ENCODE measurements around the gene ANKRD18A.
"Not testable (repeated sequence)": the region's sequence is repeated elsewhere in the genome, so short reads cannot be mapped to it uniquely, and the experiment has no call there.

Gene ANKRD18A

GRCh38 chr9:38641985-38642864 lies 21.8 kb upstream of the ANKRD18A start:
- Mint-ChIP-seq H3K4me3 (no peak overlapping the region), H3K9me3 (no peaks in the 10 kb centered on the region), H3K27me3 (peaks cover 22% of the 10 kb centered on the region), H3K27ac (no peak overlapping the region), H3K4me1 (no peaks in the 10 kb centered on the region)
- ATAC-seq (no peak), DNase-seq (no peak)

DNA sequence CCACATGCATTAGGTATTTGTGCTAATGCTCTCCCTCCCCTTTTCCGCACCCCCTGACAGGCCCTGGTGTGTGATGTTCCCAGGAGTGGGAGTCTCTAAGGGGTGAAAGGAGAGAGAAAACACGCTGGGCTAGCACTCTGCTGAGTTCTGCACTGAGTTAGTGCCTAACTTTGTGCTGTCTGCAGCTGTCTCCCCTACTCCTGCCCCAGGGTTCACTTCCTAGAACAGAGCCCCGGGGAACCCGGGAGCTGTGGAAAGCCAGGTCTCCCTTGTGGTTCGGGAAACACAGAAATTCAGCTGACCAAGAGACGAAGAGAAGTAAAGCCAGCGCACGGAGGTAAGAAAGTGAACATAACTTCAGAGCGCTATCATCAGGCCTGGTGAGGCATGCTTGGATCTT lies 20.7 kb upstream of the ANKRD18A start:
- no peaks in the 10 kb centered on the region for H3K4me1 Mint-ChIP-seq
- DNase-seq (no peak), ATAC-seq (no peak)
- H3K4me3 Mint-ChIP-seq = no peak overlapping the region
- H3K9me3 Mint-ChIP-seq = no peaks in the 10 kb centered on the region
- H3K27ac Mint-ChIP-seq = no peak overlapping the region
- peaks cover 26% of the 10 kb centered on the region for H3K27me3 Mint-ChIP-seq

DNA sequence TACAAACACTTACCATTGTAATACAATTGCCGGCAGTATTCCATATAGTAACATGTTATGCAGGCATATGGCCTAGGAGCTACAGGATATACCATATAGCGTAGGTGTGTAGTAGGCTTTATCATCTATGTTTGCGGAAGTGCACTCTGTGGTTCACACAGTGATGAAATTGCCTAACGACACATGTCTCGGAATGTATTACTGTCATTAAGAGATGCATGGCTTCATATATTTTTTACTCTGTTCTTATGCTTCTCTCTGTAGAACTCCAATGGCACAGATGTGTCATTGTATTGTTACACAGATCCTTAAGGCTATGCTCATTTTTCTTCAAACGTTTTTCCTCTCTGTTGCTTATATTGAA lies 19.2 kb upstream of the ANKRD18A start:
- H3K4me1 Mint-ChIP-seq = no peaks in the 10 kb centered on the region
- ATAC-seq = no peak
- DNase-seq = no peak
- H3K27ac Mint-ChIP-seq = no peak overlapping the region
- no peak overlapping the region for H3K4me3 Mint-ChIP-seq
- peaks cover 32% of the 10 kb centered on the region for H3K27me3 Mint-ChIP-seq
- no peaks in the 10 kb centered on the region for H3K9me3 Mint-ChIP-seq

- DNase-seq (no peak), ATAC-seq (no peak)
- H3K4me1 Mint-ChIP-seq = no peaks in the 10 kb centered on the region
- no peak overlapping the region for H3K27ac Mint-ChIP-seq
- H3K9me3 Mint-ChIP-seq = no peaks in the 10 kb centered on the region
- peaks cover 32% of the 10 kb centered on the region for H3K27me3 Mint-ChIP-seq
- H3K4me3 Mint-ChIP-seq = no peak overlapping the region
Observed at GRCh38 chr9:38638881-38639576, 18.6 kb upstream of the ANKRD18A start.

DNA sequence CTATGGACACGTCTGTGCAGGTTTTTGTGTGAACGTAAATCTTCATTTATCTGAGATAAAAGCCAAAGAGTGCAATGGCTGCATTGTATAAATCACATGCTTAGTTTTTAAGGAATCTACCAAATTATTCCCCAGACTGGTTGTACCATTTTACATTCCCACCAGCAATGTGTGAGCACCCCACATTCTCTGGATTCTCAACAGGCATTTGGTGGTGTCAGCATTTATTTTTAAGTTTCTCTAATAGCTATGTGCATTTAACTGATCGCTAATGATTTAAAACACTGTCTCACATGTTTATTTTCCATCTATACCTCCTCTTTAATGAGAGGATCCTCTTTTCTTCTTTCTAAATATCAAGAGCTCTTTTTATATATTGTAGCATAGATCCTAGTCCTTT lies 13.9 kb upstream of the ANKRD18A start:
- ATAC-seq (no peak), DNase-seq (no peak)
- Mint-ChIP-seq H3K27ac (no peak overlapping the region), H3K9me3 (no peaks in the 10 kb centered on the region), H3K27me3 (peaks cover 17% of the 10 kb centered on the region), H3K4me1 (no peaks in the 10 kb centered on the region), H3K4me3 (no peak overlapping the region)

DNA sequence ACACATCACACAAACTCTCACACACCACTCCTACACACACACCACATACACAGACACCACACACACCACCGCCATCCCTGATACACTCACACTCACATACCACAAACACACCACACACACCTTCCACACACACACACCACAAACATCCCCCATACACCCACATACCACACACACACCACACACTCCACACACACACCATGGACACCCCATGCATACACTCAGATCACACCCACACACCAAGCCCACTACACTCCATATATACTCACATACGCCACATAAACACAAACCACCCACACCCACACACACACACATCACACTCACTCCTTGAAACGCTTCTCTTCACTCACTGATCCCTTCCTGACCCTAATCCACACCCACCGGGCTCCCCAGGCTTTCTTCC lies 9.1 kb upstream of the ANKRD18A start:
- no peak overlapping the region for H3K27ac Mint-ChIP-seq
- no peaks in the 10 kb centered on the region for H3K27me3 Mint-ChIP-seq
- peaks cover 0 to 2% of the 10 kb centered on the region in 2 donors for H3K9me3 Mint-ChIP-seq
- ATAC-seq = no peak
- H3K4me1 Mint-ChIP-seq = no peaks in the 10 kb centered on the region
- no peak for DNase-seq
- H3K4me3 Mint-ChIP-seq = no peak overlapping the region

GRCh38 chr9:38626006-38626405 lies 5.6 kb upstream of the ANKRD18A start:
- ATAC-seq = no peak
- no peak overlapping the region for H3K4me3 Mint-ChIP-seq
- H3K27ac Mint-ChIP-seq = no peak overlapping the region

GRCh38 chr9:38622951-38623350 lies 2.6 kb upstream of the ANKRD18A start:
- H3K27me3 Mint-ChIP-seq = peaks cover 35% of the 10 kb centered on the region
- DNase-seq = no peak
- no peak overlapping the region for H3K27ac Mint-ChIP-seq

More at GRCh38 chr9:38626006-38626405, 5.6 kb upstream of the ANKRD18A start:
- Mint-ChIP-seq H3K9me3 (peaks cover 5 to 7% of the 10 kb centered on the region in 2 donors), H3K27me3 (peaks cover 24% of the 10 kb centered on the region), H3K4me1 (peaks cover 15% of the 10 kb centered on the region)
- no peak for DNase-seq

DNA sequence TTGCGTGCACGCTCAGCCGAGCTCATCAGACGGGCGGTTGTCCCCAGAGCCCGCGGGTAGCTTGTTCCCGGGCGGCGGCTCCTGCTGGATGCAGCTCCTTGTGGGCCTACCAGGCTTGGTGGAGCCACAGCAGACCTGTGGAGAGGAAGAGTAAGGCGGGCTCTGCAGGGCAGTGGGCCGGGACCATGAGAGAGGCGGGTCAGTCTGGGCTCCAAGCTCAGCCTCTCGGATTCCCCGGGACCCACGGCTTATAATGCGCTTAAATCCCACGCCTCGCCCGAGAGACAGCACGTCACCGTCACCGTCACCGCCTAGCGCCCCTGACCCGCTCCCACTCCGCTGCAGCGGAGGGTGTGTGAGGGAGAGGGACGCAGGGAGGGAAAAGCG lies 1.9 kb upstream of the ANKRD18A start:
- peaks cover 38% of the 10 kb centered on the region for H3K27me3 Mint-ChIP-seq
- peaks cover 5 to 7% of the 10 kb centered on the region in 2 donors for H3K9me3 Mint-ChIP-seq
- peak overlapping the region; percentile 86 to 87 for H3K4me3 Mint-ChIP-seq
- peak in 1 of 2 donors; percentile 3 for DNase-seq
- ATAC-seq = no peak
- peaks cover 25% of the 10 kb centered on the region for H3K4me1 Mint-ChIP-seq
- no peak overlapping the region for H3K27ac Mint-ChIP-seq

More at GRCh38 chr9:38622951-38623350, 2.6 kb upstream of the ANKRD18A start:
- Mint-ChIP-seq H3K4me1 (peaks cover 25% of the 10 kb centered on the region), H3K9me3 (peaks cover 5 to 7% of the 10 kb centered on the region in 2 donors), H3K4me3 (peak overlapping the region in 1 of 2 donors; percentile 86)
- ATAC-seq = no peak

DNA sequence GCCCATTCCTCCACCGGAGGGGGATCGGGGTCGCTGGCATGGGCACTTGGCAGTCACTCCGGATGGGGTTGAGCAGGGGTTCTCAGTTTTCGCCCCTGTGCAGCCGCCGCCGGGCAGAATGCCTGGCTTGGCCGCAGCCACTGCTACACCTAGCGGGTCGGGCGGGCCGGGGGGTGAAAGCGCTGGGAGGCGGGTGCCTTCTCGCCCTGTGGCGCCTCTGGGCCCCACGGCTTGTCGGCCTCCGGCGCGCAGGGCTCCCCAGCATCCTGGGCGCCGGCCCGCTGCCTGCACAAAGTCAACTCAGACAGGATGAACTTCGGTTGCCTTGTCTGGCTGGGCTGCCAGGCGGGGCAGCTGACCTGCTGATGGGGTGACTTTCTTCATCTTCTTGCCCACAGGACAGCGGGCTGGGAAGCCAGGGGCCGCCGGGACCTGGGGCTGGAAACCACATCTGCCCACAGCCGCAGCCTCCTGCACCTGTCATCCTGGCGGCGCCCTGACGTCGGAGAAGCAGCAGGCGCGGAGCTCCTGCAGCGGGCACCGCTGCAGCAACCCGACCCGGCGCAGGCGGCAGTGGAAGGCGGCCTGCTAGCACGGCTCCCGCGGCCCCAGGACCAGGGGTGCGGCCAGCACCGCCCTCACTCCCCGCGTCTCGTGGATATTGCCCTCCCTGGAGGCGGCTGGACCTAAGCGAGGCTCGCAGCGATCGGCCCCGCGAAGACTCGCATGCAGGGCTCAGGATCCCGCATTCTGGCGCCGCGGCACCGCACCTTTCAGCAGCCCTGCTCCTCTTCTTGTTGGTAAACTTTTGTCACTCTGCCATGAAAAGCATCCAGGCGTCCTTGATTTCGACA lies 1.3 kb upstream of the ANKRD18A start:
- ATAC-seq = peak; percentile 60
- Mint-ChIP-seq H3K4me1 (peaks cover 25% of the 10 kb centered on the region), H3K9me3 (peaks cover 5 to 7% of the 10 kb centered on the region in 2 donors), H3K4me3 (peak overlapping the region; percentile 91 to 93), H3K27me3 (peaks cover 43% of the 10 kb centered on the region), H3K27ac (no peak overlapping the region)
- DNase-seq = peak; percentile 52 to 62

GRCh38 chr9:38619556-38620447 lies 594 bp downstream of the ANKRD18A start:
- Mint-ChIP-seq H3K4me1 (peaks cover 25% of the 10 kb centered on the region), H3K27me3 (peaks cover 48% of the 10 kb centered on the region), H3K9me3 (peaks cover 5 to 7% of the 10 kb centered on the region in 2 donors), H3K27ac (peak overlapping the region; percentile 63 to 97), H3K4me3 (peak overlapping the region; percentile 91 to 93)
- ATAC-seq = no peak
- DNase-seq = peak; percentile 23 to 31

DNA sequence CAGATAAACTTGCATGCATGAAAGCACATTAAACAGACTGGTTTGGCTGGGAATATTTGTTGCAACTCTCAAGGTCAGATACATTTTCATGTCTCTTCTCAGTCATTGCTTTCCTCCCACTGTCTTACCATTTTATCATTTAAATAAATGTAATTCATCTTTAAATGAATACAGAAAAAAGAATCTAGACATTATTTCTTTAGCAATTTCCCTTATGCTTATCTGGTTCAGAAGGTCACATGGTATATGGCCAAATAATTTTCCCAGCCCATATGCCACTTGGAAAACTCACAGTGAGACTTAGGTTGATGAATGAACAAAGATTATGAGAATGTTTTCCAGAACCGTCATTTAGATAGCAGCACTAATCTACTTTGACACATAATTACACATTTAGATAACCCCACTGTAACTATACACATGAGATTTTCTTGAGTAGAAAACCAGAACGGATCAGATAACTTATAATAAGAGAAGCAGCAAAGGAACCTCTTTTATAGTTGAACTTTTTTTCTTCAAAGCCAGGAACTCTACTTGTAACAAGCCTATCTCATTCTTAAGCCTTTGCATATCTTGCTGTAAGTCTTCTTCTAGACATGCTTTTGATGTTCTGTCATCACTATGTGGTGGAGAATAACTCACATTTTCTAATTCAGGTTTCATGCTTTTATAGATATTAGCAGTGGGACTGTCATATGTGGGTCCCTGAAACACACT lies 22.2 kb downstream of the ANKRD18A start:
- DNase-seq, H3K27me3 Mint-ChIP-seq, ATAC-seq, H3K4me3 Mint-ChIP-seq, H3K4me1 Mint-ChIP-seq, H3K9me3 Mint-ChIP-seq, H3K27ac Mint-ChIP-seq: not testable (repeated sequence)

DNA sequence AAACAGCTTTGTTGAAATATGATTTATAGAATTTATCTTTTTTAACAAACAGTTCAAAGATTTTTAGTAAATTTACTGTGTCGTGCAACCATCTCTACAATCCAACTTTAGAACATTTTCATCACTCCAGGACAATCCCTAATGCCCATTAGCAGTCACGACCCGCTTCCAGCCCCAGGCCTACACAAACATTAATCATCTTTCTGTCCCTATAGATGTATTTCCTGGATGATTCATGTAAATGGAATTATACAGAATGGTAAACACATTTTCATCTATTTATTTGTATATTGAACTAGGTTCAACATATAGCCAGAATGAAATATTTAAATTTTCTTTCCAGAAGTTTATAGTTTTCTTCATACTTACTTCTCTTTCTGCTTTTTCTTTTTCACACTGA lies 25.3 kb downstream of the ANKRD18A start:
- H3K27me3 Mint-ChIP-seq, ATAC-seq, DNase-seq, H3K9me3 Mint-ChIP-seq, H3K4me3 Mint-ChIP-seq, H3K27ac Mint-ChIP-seq, H3K4me1 Mint-ChIP-seq: not testable (repeated sequence)

- not testable (repeated sequence) for H3K9me3 Mint-ChIP-seq, H3K27me3 Mint-ChIP-seq, H3K27ac Mint-ChIP-seq, H3K4me3 Mint-ChIP-seq, H3K4me1 Mint-ChIP-seq, DNase-seq
- ATAC-seq = peak; percentile 28
Observed at GRCh38 chr9:38591346-38592063, 28.9 kb downstream of the ANKRD18A start.

All from stimulated activated naive CD8-positive, alpha-beta T cell treated with anti-CD3 and anti-CD28 coated beads, Interleukin-15, amount 100 ng/mL, for 72 hours (primary cell).